Astrocyte (in vitro differentiated cells and primary cell): Measurements from ENCODE around the gene NFKB1.

Source experiments
- CTCF ChIP-seq: IDR thresholded peaks from 2 replicates; pipeline ENCODE4 v1.5.1; 2011; ENCODE audit warnings: low read depth, mild to moderate bottlenecking, inconsistent platforms, low read length, moderate library complexity; ENCODE audit not compliant: insufficient read depth
- EZH2 ChIP-seq: IDR thresholded peaks from 2 replicates; pipeline ENCODE4 v1.6.1; 2012; ENCODE audit warnings: mild to moderate bottlenecking, low read length, inconsistent platforms; ENCODE audit not compliant: insufficient read depth

- TF ChIP-seq EZH2 (no peak), CTCF (no peak)
These were observed 137.5 kb downstream of the NFKB1 start for GRCh38 chr4:102638621-102639020.
